Panc1 (cell line): ENCODE measurements around the gene RNMT. TPM values are rescaled to one million over a fixed set of nuclear protein-coding genes. Genes with fewer than 3 reads are reported as not detected.

Experiments
- ATAC-seq: fragments of 200-7000 bp; cut with Tn5 transposase; 2 replicates; pipeline ENCODE4 v1.9.1; 2020; ENCODE audit warnings: mild to moderate bottlenecking, moderate library complexity
- BruUV-seq: library from RNA; stranded (reverse); fragments of 400-500 nt; replicated peaks from 2 replicates; lab custom pipeline; 2021; lab: Mats Ljungman, UMichigan
- CTCF ChIA-PET: fragments of 300-600 bp; sonication (Branson Sonifier 250); formaldehyde crosslinking; loops from one replicate; lab custom pipeline; 2022; ENCODE audit warnings: antibody characterized with exemption; lab: Charles Lee
- POLR2A ChIA-PET: fragments of 300-600 bp; sonication (Branson Sonifier 250); formaldehyde crosslinking; loops from one replicate; lab custom pipeline; 2022; ENCODE audit warnings: antibody characterized with exemption; lab: Charles Lee
- DNase-seq: peaks from one replicate; pipeline ENCODE4 v3.0.0-alpha.2; 2010; ENCODE audit warnings: low read depth, low spot score
- H3K27ac ChIP-seq: 2 replicates; pipeline ENCODE4 v1.5.1; 2011; ENCODE audit warnings: mild to moderate bottlenecking, low read length, inconsistent platforms
- H3K27me3 ChIP-seq: fragments of 200-500 bp; sonication (Bioruptor generic); 2 replicates; pipeline ENCODE4 v1.6.0; 2014; ENCODE audit warnings: low read length, inconsistent platforms; ENCODE audit not compliant: control insufficient read depth, insufficient read depth
- H3K36me3 ChIP-seq: fragments of 200-500 bp; sonication (Bioruptor generic); 2 replicates; pipeline ENCODE4 v1.5.1; 2014; ENCODE audit warnings: inconsistent platforms, mild to moderate bottlenecking, low read length, moderate library complexity; ENCODE audit not compliant: control insufficient read depth, insufficient read depth
- H3K4me1 ChIP-seq: 2 replicates; pipeline ENCODE4 v1.5.1; 2011; ENCODE audit warnings: inconsistent platforms, mild to moderate bottlenecking, low read length, moderate library complexity; ENCODE audit not compliant: control insufficient read depth, insufficient read depth
- H3K4me3 ChIP-seq, 2 experiments: 2 replicates each; pipeline ENCODE4 v1.5.1; 2011 to 2012; ENCODE audit warnings: low read depth in 2 of 2, low read length in 2 of 2, mild to moderate bottlenecking in 2 of 2, inconsistent platforms in 1 of 2, moderate library complexity in 1 of 2
- H3K9me3 ChIP-seq: fragments of 200-500 bp; sonication (Bioruptor generic); 2 replicates; pipeline ENCODE4 v1.5.1; 2014; ENCODE audit warnings: low read depth, mild to moderate bottlenecking, inconsistent platforms, low read length, moderate library complexity; ENCODE audit not compliant: control insufficient read depth, insufficient read depth
- CTCF ChIP-seq: fragments of 450-650 bp; IDR thresholded peaks from 2 replicates; pipeline ENCODE4 v1.5.1; 2017; ENCODE audit warnings: mild to moderate bottlenecking
- POLR2AphosphoS5 ChIP-seq: IDR thresholded peaks from 2 replicates; pipeline ENCODE4 v1.6.1; 2012; ENCODE audit warnings: mild to moderate bottlenecking, low read depth, low read length, moderate library complexity
- REST ChIP-seq, 2 experiments: IDR thresholded peaks; 2 replicates each; pipeline ENCODE4 v1.6.1; 2011 to 2012; ENCODE audit warnings: low read depth in 2 of 2, control low read depth in 1 of 2, low read length in 1 of 2, mild to moderate bottlenecking in 1 of 2, moderate library complexity in 1 of 2; ENCODE audit not compliant: insufficient read depth in 1 of 2
- SIN3A ChIP-seq: IDR thresholded peaks from 2 replicates; pipeline ENCODE4 v1.6.1; 2012; ENCODE audit warnings: low read depth, mild to moderate bottlenecking, low read length, moderate library complexity, borderline replicate concordance; ENCODE audit not compliant: insufficient read depth
- TCF7L2 ChIP-seq: IDR thresholded peaks from 2 replicates; pipeline ENCODE4 v1.6.1; 2011; ENCODE audit warnings: mild to moderate bottlenecking, low read depth, low read length, inconsistent platforms
- in situ Hi-C: cut with HindIII; loops from 2 replicates; pipeline ENCODE4 v1.10.0; 2016; ENCODE audit warnings: low sequenced_read_pairs, low pct_unique_long_range_greater_than_20kb
- intact Hi-C: fragments of 100-400 bp; cut with micrococcal nuclease; formaldehyde crosslinking; loops from one replicate; pipeline ENCODE4 v1.10.0; 2022; ENCODE audit not compliant: unreplicated experiment
- total RNA-seq: library from RNA; stranded (reverse); gene quantifications from one replicate; pipeline ENCODE4 v1.2.1, GENCODE V29; 2021; ENCODE audit not compliant: unreplicated experiment

The RNMT gene
- total RNA-seq, 1 experiment from 2014 or later, result 26.9 TPM

- Histone ChIP-seq H3K27me3 (no peaks in the 10 kb centered on the region), H3K4me3 (no peak overlapping the region), H3K4me1 (peaks cover 10% of the 10 kb centered on the region), H3K27ac (no peak overlapping the region), H3K9me3 (peaks cover 5% of the 10 kb centered on the region; the same call in 1 of the 2 replicates), H3K36me3 (peaks cover 3% of the 10 kb centered on the region; the same call in 1 of the 2 replicates)
- no peak for TF ChIP-seq CTCF
- no peak for TF ChIP-seq POLR2AphosphoS5
- no peak for TF ChIP-seq SIN3A
- TF ChIP-seq REST (IDR thresholded peaks at IDR 0.05; ENCODE audit: insufficient read depth in 1 of 2, low read depth in 2 of 2, low read length in 1 of 2), result no peak
- no peak for TF ChIP-seq TCF7L2
- ChIA-PET CTCF (no interaction called here), POLR2A (no interaction called here)
- intact Hi-C loops (no loop called here), in situ Hi-C loops (no loop called here)
- no TSS peak for BruUV-seq
- no peak for DNase-seq
- ATAC-seq, result no peak
These were observed 5.6 kb upstream of the RNMT start for GRCh38 chr18:13720847-13721246.

- Histone ChIP-seq H3K9me3 (no peaks in the 10 kb centered on the region), H3K36me3 (peaks cover 6% of the 10 kb centered on the region; the same call in 1 of the 2 replicates), H3K27ac (peak overlapping the region; percentile 92), H3K4me3 (peak overlapping the region; percentile 90 to 96), H3K27me3 (no peaks in the 10 kb centered on the region), H3K4me1 (peaks cover 15% of the 10 kb centered on the region)
- TSS peak; percentile 72 for BruUV-seq
- intact Hi-C loops (no loop called here), in situ Hi-C loops (no loop called here)
- CTCF ChIA-PET, result interaction anchor here (0.5 to 0.6 kb wide), 2 partner anchors 12 to 71 kb away, joined by 3 to 4 read pairs; no protein-coding TSS in a partner anchor
- POLR2A ChIA-PET, result interaction anchor here (0.6 kb wide), 1 partner anchor 1419 kb away, joined by 3 read pairs; no protein-coding TSS in a partner anchor
- ATAC-seq (no peak), DNase-seq (no peak)
- TF ChIP-seq CTCF (no peak), POLR2AphosphoS5 (no peak), SIN3A (no peak), REST (IDR thresholded peaks at IDR 0.05; ENCODE audit: insufficient read depth in 1 of 2, low read depth in 2 of 2, low read length in 1 of 2) (no peak), TCF7L2 (no peak)
These were observed 774 bp upstream of the RNMT start for GRCh38 chr18:13725566-13726231.
